Esophagus squamous epithelium (tissue), 4 donors: ENCODE results near the gene TPPP.

Experiments
- POLR2A ChIP-seq, 4 donors: fragments of 450-650 bp; IDR thresholded peaks; one replicate each; pipeline ENCODE4 v1.6.1; 2017; ENCODE audit warnings: antibody characterized with exemption in 4 of 4, mild to moderate bottlenecking in 4 of 4, moderate library complexity in 3 of 4
- TF ChIP-seq, protein P1 (sequence below), 6 experiments: fragments of 450-650 bp in 4 of 6; fragments of 200-600 bp in 2 of 6; sonication (generic) in 2 of 6; IDR thresholded peaks; one replicate each; pipeline ENCODE4 v1.5.1; 2016 to 2019; ENCODE audit warnings: antibody characterized with exemption in 6 of 6, mild to moderate bottlenecking in 4 of 6, moderate library complexity in 4 of 6

- TF ChIP-seq, protein P1, sequence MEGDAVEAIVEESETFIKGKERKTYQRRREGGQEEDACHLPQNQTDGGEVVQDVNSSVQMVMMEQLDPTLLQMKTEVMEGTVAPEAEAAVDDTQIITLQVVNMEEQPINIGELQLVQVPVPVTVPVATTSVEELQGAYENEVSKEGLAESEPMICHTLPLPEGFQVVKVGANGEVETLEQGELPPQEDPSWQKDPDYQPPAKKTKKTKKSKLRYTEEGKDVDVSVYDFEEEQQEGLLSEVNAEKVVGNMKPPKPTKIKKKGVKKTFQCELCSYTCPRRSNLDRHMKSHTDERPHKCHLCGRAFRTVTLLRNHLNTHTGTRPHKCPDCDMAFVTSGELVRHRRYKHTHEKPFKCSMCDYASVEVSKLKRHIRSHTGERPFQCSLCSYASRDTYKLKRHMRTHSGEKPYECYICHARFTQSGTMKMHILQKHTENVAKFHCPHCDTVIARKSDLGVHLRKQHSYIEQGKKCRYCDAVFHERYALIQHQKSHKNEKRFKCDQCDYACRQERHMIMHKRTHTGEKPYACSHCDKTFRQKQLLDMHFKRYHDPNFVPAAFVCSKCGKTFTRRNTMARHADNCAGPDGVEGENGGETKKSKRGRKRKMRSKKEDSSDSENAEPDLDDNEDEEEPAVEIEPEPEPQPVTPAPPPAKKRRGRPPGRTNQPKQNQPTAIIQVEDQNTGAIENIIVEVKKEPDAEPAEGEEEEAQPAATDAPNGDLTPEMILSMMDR (IDR thresholded peaks at IDR 0.05): peak; percentile 33 to 69 (median 62)
- TF ChIP-seq POLR2A (IDR thresholded peaks at IDR 0.05): no peak
Measured at GRCh38 chr5:669111-669841, 23.9 kb downstream of the TPPP start.
